Naive thymus-derived CD4-positive, alpha-beta T cell (primary cell): ENCODE results near the gene MS4A2. TPM values are rescaled to one million over a fixed set of nuclear protein-coding genes. Genes with fewer than 3 reads are reported as not detected.

Source experiments
- ATAC-seq: fragments of 150-1000 bp; cut with Tn5 transposase; 2 replicates; pipeline ENCODE4 v1.10.0; 2021; ENCODE audit warnings: mild to moderate bottlenecking, moderate library complexity
- CTCF ChIA-PET: fragments of 350-600 bp; sonication (Branson Sonifier 250); formaldehyde crosslinking; loops from one replicate; lab custom pipeline; 2021; ENCODE audit warnings: antibody characterized with exemption; lab: Charles Lee
- POLR2A ChIA-PET: fragments of 350-600 bp; sonication (Branson Sonifier 250); formaldehyde crosslinking; loops from one replicate; lab custom pipeline; 2021; ENCODE audit warnings: antibody characterized with exemption, inconsistent platforms; lab: Charles Lee
- DNase-seq, 9 donors: peaks; one replicate each; pipeline versions ENCODE4 v3.0.0 to v3.0.0-alpha.2; 2020 to 2022; ENCODE audit warnings: mixed read lengths in 1 of 9
- H3K27ac ChIP-seq: one replicate; pipeline ENCODE4 v1.7.0; 2013; ENCODE audit warnings: mild to moderate bottlenecking, low read depth, low read length, moderate library complexity
- H3K27me3 ChIP-seq, 2 donors: one replicate each; pipeline ENCODE4 v1.7.0; 2013; ENCODE audit warnings: low read length in 2 of 2, mild to moderate bottlenecking in 2 of 2, moderate library complexity in 2 of 2; ENCODE audit not compliant: control insufficient read depth in 2 of 2, insufficient read depth in 2 of 2
- H3K36me3 ChIP-seq, 3 experiments: 1 replicate in 2 of 3; 2 replicates in 1 of 3; pipeline ENCODE4 v1.7.0; 2013; ENCODE audit warnings: low read length in 3 of 3, mild to moderate bottlenecking in 3 of 3, moderate library complexity in 1 of 3; ENCODE audit not compliant: insufficient read depth in 3 of 3, control insufficient read depth in 2 of 3
- H3K4me1 ChIP-seq, 2 donors: one replicate each; pipeline ENCODE4 v1.7.0; 2013; ENCODE audit warnings: low read length in 2 of 2, mild to moderate bottlenecking in 2 of 2, moderate library complexity in 1 of 2; ENCODE audit not compliant: control insufficient read depth in 2 of 2, insufficient read depth in 2 of 2
- H3K4me3 ChIP-seq: 2 replicates; pipeline ENCODE4 v1.7.0; 2013; ENCODE audit warnings: mild to moderate bottlenecking, low read length
- H3K9me3 ChIP-seq, 3 experiments: 1 replicate in 2 of 3; 2 replicates in 1 of 3; pipeline ENCODE4 v1.7.0; 2013; ENCODE audit warnings: low read length in 3 of 3; ENCODE audit not compliant: control insufficient read depth in 2 of 3
- H3K27ac Mint-ChIP-seq, 9 donors: one replicate each; pipeline ENCODE4 v1.8.0; 2020 to 2022; ENCODE audit warnings: mixed read lengths in 9 of 9, mild to moderate bottlenecking in 8 of 9, moderate library complexity in 5 of 9, inconsistent platforms in 2 of 9
- H3K27me3 Mint-ChIP-seq, 5 donors: one replicate each; pipeline ENCODE4 v1.8.0; 2021 to 2022; ENCODE audit warnings: mixed read lengths in 5 of 5, mild to moderate bottlenecking in 1 of 5
- H3K36me3 Mint-ChIP-seq, 5 donors: one replicate each; pipeline ENCODE4 v1.8.0; 2020 to 2022; ENCODE audit warnings: mixed read lengths in 5 of 5, mild to moderate bottlenecking in 3 of 5, inconsistent platforms in 1 of 5
- H3K4me1 Mint-ChIP-seq, 7 donors: one replicate each; pipeline ENCODE4 v1.8.0; 2020 to 2022; ENCODE audit warnings: mixed read lengths in 7 of 7, mild to moderate bottlenecking in 3 of 7, inconsistent platforms in 1 of 7
- H3K4me3 Mint-ChIP-seq, 10 donors: one replicate each; pipeline ENCODE4 v1.8.0; 2020 to 2022; ENCODE audit warnings: mild to moderate bottlenecking in 10 of 10, mixed read lengths in 10 of 10, moderate library complexity in 6 of 10, inconsistent platforms in 2 of 10
- H3K9me3 Mint-ChIP-seq, 11 donors: one replicate each; pipeline ENCODE4 v1.8.0; 2020 to 2022; ENCODE audit warnings: mixed read lengths in 11 of 11, mild to moderate bottlenecking in 4 of 11, inconsistent platforms in 1 of 11, moderate library complexity in 1 of 11
- intact Hi-C, 2 donors: fragments of 100-400 bp; cut with micrococcal nuclease; formaldehyde crosslinking; loops; one replicate each; pipeline ENCODE4 v1.15.1; 2023
- polyA plus RNA-seq, 2 donors: library from polyadenylated mRNA; unstranded; fragments of 300-500 nt; fragmentation: Illumina TruSeq; gene quantifications; one replicate each; pipeline ENCODE4 v1.2.3, GENCODE V29; 2021
- total RNA-seq, 6 experiments: library from RNA in 5 of 6; stranded (reverse) in 5 of 6; gene quantifications; 1 replicate in 5 of 6; 2 replicates in 1 of 6; pipeline ENCODE4 v1.2.3 and lab custom pipeline; 2021 to 2026

MS4A2 gene
- total and polyA plus RNA-seq, 7 experiments from 2014 or later, result 2.3 to 7.6 TPM; not detected in 5

DNA sequence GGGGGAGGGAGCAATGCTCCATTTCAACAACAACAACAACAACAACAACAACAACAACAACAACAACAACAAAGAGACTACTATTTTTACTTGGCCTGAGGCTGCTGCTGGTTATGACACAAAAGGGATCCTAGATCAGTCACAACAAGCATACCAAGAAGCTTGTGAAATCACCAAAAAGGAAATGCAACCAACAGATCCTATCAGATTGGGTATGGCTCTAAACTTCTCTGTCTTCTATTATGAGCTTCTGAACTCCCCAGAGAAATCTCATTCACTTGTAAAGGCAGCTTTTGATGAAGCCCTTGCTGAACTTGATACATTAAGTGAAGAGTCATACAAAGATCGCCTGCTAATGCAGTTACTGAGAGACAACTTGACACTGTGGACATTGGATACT is 10.5 kb upstream of the MS4A2 start:
- H3K36me3 Mint-ChIP-seq, result no peaks in the 10 kb centered on the region
- H3K9me3 Mint-ChIP-seq, result peaks cover 0 to 27% (median 5%) of the 10 kb centered on the region in 11 donors
- no peaks in the 10 kb centered on the region for H3K9me3 ChIP-seq
- H3K36me3 ChIP-seq, result no peaks in the 10 kb centered on the region
- DNase-seq, result no peak
- ATAC-seq, result peak; percentile 24
- intact Hi-C loops, result no loop called here
- H3K4me1 ChIP-seq, result no peaks in the 10 kb centered on the region
- H3K27me3 ChIP-seq, result no peaks in the 10 kb centered on the region
- H3K27me3 Mint-ChIP-seq, result peaks cover 0 to 13% (median 0%) of the 10 kb centered on the region in 5 donors
- no peak overlapping the region for H3K4me3 ChIP-seq
- peaks cover 0 to 1% (median 0%) of the 10 kb centered on the region in 7 donors for H3K4me1 Mint-ChIP-seq
- no peak overlapping the region for H3K4me3 Mint-ChIP-seq
- CTCF ChIA-PET, result interaction anchor here (0.7 kb wide), 1 partner anchor 14 kb away, joined by 3 read pairs; no protein-coding TSS in a partner anchor
- POLR2A ChIA-PET, result no interaction called here
- H3K27ac ChIP-seq, result no peak overlapping the region
- H3K27ac Mint-ChIP-seq, result no peak overlapping the region

DNA sequence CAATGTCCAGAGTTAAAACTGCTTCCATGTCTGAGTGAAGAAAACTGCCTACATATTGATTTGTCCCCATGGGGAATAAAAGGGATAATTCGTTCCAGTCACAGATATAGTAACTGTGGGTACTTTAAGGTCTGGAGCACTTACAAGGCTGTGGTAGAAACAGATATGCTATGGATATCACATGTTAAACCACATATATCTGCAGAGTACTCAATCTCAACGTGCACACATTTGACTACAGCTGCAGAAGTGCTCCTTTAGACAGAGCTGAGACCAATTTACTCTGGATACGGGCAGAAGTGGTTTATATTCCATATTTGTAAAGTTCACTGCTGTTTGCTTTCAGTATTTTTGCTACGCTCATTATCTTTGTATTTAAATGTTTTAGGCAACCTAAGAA is 9.7 kb upstream of the MS4A2 start:
- H3K4me3 Mint-ChIP-seq, result no peak overlapping the region
- CTCF ChIA-PET, result no interaction called here

DNA sequence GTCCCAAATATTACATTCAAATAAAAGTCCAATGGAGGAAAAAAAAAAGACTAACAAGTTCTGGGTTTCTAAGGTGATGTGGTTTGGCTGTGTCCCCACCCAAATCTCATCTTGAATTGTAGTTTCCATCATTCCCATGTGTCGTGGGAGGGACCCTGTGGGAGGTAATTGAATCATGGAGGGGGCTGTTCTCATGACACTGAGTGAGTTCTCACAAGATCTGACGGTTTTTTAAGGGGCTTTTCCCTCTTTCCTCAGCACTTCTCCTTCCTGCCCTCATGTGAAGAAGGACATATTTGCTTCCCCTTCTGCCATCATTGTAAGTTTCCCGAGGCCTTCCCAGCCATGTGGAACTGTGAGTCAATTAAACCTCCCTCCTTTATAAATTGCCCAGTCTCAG is 7.9 kb upstream of the MS4A2 start:
- Histone ChIP-seq H3K27me3 (no peaks in the 10 kb centered on the region), H3K4me3 (no peak overlapping the region), H3K36me3 (no peaks in the 10 kb centered on the region), H3K4me1 (no peaks in the 10 kb centered on the region), H3K27ac (no peak overlapping the region), H3K9me3 (no peaks in the 10 kb centered on the region)
- no peak overlapping the region for H3K4me3 Mint-ChIP-seq
- no peak for DNase-seq
- ATAC-seq, result no peak
- no peak overlapping the region for H3K27ac Mint-ChIP-seq
- peaks cover 0 to 1% (median 0%) of the 10 kb centered on the region in 7 donors for H3K4me1 Mint-ChIP-seq
- H3K9me3 Mint-ChIP-seq, result peaks cover 0 to 18% (median 4%) of the 10 kb centered on the region in 11 donors
- peaks cover 3 to 26% (median 12%) of the 10 kb centered on the region in 5 donors for H3K27me3 Mint-ChIP-seq
- POLR2A ChIA-PET, result no interaction called here
- CTCF ChIA-PET, result no interaction called here
- intact Hi-C loops, result no loop called here
- no peaks in the 10 kb centered on the region for H3K36me3 Mint-ChIP-seq

More for the DNA sequence above, 9.7 kb upstream of the MS4A2 start:
- Histone ChIP-seq H3K36me3 (no peaks in the 10 kb centered on the region), H3K27ac (no peak overlapping the region), H3K4me1 (no peaks in the 10 kb centered on the region), H3K4me3 (no peak overlapping the region), H3K9me3 (no peaks in the 10 kb centered on the region), H3K27me3 (no peaks in the 10 kb centered on the region)
- ATAC-seq (no peak), DNase-seq (no peak)
- H3K27ac Mint-ChIP-seq, result no peak overlapping the region
- H3K27me3 Mint-ChIP-seq, result peaks cover 0 to 16% (median 0%) of the 10 kb centered on the region in 5 donors
- POLR2A ChIA-PET, result no interaction called here
- H3K9me3 Mint-ChIP-seq, result peaks cover 0 to 27% (median 5%) of the 10 kb centered on the region in 11 donors
- peaks cover 0 to 1% (median 0%) of the 10 kb centered on the region in 7 donors for H3K4me1 Mint-ChIP-seq
- intact Hi-C loops, result no loop called here
- no peaks in the 10 kb centered on the region for H3K36me3 Mint-ChIP-seq

DNA sequence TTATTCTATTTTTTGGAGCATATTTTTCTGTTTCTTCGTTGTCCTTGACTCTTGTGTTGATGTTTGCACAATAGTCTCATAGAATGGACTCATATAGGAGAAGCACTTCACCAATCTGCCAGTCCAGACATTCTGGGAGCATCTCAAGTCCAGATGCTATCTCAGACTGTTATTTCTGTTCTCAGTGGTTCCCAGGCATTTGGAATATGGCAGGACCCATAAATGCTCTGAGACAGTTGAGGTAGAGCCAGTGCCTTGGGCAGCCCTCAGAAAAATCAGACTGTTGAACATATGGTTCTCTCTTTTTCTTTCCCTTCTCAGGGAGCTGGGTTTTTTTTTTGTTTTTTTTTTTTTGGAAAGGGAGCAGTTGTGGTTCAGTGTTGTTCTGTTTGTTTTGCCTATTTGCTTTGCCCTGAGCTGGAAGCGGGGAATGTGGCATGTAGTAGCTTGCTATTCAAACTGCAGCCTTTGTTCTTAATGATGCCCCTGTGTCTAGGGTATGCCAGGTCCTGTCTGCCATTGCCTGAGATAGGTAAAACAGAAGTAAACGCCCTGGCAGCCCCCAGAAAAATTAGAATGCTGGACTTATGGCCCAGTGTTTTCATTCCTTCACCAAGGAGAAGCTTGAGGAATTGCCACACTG is 3.7 kb upstream of the MS4A2 start:
- H3K27me3 Mint-ChIP-seq, result peaks cover 3 to 51% (median 19%) of the 10 kb centered on the region in 5 donors
- no peaks in the 10 kb centered on the region for H3K4me1 Mint-ChIP-seq
- CTCF ChIA-PET, result no interaction called here
- Histone ChIP-seq H3K4me3 (no peak overlapping the region), H3K27me3 (no peaks in the 10 kb centered on the region), H3K4me1 (no peaks in the 10 kb centered on the region), H3K9me3 (no peaks in the 10 kb centered on the region), H3K36me3 (no peaks in the 10 kb centered on the region), H3K27ac (no peak overlapping the region)
- no peak overlapping the region for H3K4me3 Mint-ChIP-seq
- intact Hi-C loops, result no loop called here
- no peak overlapping the region for H3K27ac Mint-ChIP-seq
- no peak for ATAC-seq
- POLR2A ChIA-PET, result no interaction called here
- DNase-seq, result no peak
- H3K9me3 Mint-ChIP-seq, result peaks cover 0 to 4% (median 0%) of the 10 kb centered on the region in 11 donors
- H3K36me3 Mint-ChIP-seq, result no peaks in the 10 kb centered on the region

DNA sequence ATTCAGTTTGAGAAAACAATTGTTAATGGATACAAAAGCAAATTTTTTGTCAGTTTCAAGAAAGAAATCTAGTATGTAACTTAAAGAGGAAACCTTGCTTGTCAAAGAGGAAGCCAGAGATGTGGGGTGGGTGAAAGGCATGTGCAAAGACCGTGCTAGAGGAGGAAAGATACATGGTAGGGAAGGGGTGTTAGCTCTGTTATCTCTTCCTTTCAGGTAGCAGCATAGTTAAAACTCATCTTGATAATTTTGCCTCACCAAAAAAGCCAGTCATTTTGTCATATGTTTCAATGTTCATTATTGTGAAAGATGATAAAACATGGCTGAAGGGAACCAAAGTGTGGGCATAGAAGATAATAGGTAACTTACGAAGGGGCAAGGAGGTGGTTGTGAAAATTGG is 2.6 kb upstream of the MS4A2 start:
- Histone ChIP-seq H3K4me1 (no peaks in the 10 kb centered on the region), H3K9me3 (no peaks in the 10 kb centered on the region), H3K4me3 (no peak overlapping the region), H3K36me3 (no peaks in the 10 kb centered on the region), H3K27me3 (no peaks in the 10 kb centered on the region), H3K27ac (no peak overlapping the region)
- no peaks in the 10 kb centered on the region for H3K4me1 Mint-ChIP-seq
- CTCF ChIA-PET, result no interaction called here
- ATAC-seq (peak; percentile 45), DNase-seq (no peak)
- H3K9me3 Mint-ChIP-seq, result peaks cover 0 to 4% (median 0%) of the 10 kb centered on the region in 11 donors
- H3K36me3 Mint-ChIP-seq, result no peaks in the 10 kb centered on the region
- intact Hi-C loops, result no loop called here
- no peak overlapping the region for H3K4me3 Mint-ChIP-seq
- POLR2A ChIA-PET, result no interaction called here
- H3K27me3 Mint-ChIP-seq, result peaks cover 4 to 46% (median 17%) of the 10 kb centered on the region in 5 donors
- no peak overlapping the region for H3K27ac Mint-ChIP-seq

DNA sequence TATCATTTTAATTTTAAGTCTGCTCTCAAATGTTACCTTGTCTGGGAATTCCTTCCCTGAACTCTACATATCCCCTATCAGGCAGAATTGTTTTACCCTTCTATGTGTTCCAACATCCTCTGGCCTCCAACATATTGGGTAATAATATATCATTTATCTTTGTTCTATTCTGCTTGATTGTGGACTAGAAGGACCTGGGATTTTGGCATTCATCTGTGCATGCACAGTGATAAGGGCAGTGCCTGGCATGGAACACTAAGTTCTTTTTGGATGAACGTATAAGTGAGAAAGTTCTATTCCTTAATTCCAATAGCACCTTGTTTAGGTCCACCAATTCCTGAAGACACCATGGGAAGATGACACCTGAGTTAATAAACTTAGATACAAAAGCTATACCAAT is 1.2 kb upstream of the MS4A2 start:
- ATAC-seq (no peak), DNase-seq (no peak)
- Mint-ChIP-seq H3K4me3 (no peak overlapping the region), H3K27me3 (peaks cover 4 to 51% (median 17%) of the 10 kb centered on the region in 5 donors), H3K9me3 (peaks cover 0 to 4% (median 0%) of the 10 kb centered on the region in 11 donors), H3K36me3 (no peaks in the 10 kb centered on the region), H3K4me1 (no peaks in the 10 kb centered on the region), H3K27ac (no peak overlapping the region)
- no peaks in the 10 kb centered on the region for H3K9me3 ChIP-seq
- H3K27ac ChIP-seq, result no peak overlapping the region
- intact Hi-C loops, result no loop called here
- no peak overlapping the region for H3K4me3 ChIP-seq
- no peaks in the 10 kb centered on the region for H3K4me1 ChIP-seq
- H3K36me3 ChIP-seq, result no peaks in the 10 kb centered on the region
- POLR2A ChIA-PET, result no interaction called here
- H3K27me3 ChIP-seq, result no peaks in the 10 kb centered on the region
- CTCF ChIA-PET, result no interaction called here

DNA sequence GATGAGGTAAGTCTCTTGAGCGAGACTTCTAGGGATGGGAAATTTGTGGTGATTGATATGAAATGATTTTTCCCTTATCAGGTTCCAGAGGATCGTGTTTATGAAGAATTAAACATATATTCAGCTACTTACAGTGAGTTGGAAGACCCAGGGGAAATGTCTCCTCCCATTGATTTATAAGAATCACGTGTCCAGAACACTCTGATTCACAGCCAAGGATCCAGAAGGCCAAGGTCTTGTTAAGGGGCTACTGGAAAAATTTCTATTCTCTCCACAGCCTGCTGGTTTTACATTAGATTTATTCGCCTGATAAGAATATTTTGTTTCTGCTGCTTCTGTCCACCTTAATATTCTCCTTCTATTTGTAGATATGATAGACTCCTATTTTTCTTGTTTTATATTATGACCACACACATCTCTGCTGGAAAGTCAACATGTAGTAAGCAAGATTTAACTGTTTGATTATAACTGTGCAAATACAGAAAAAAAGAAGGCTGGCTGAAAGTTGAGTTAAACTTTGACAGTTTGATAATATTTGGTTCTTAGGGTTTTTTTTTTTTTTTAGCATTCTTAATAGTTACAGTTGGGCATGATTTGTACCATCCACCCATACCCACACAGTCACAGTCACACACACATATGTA is 7.1 kb downstream of the MS4A2 start:
- H3K4me1 ChIP-seq, result no peaks in the 10 kb centered on the region
- H3K27ac ChIP-seq, result no peak overlapping the region
- no peaks in the 10 kb centered on the region for H3K4me1 Mint-ChIP-seq
- H3K4me3 Mint-ChIP-seq, result no peak overlapping the region
- H3K4me3 ChIP-seq, result no peak overlapping the region
- ATAC-seq (no peak), DNase-seq (no peak)
- CTCF ChIA-PET, result no interaction called here
- peaks cover 0 to 26% (median 12%) of the 10 kb centered on the region in 5 donors for H3K27me3 Mint-ChIP-seq
- H3K9me3 ChIP-seq, result no peaks in the 10 kb centered on the region
- no peaks in the 10 kb centered on the region for H3K9me3 Mint-ChIP-seq
- POLR2A ChIA-PET, result no interaction called here
- H3K36me3 ChIP-seq, result no peaks in the 10 kb centered on the region
- no peaks in the 10 kb centered on the region for H3K36me3 Mint-ChIP-seq
- no peak overlapping the region for H3K27ac Mint-ChIP-seq
- intact Hi-C loops, result no loop called here
- H3K27me3 ChIP-seq, result no peaks in the 10 kb centered on the region
